IMR-90 (cell line): Measurements from ENCODE around the gene PDE4B. TPM values are rescaled to one million over a fixed set of nuclear protein-coding genes. Genes with fewer than 3 reads are reported as not detected.

ENCODE experiments used
- ATAC-seq: fragments of 200-7000 bp; cut with Tn5 transposase; 2 replicates; pipeline ENCODE4 v1.9.1; 2020; ENCODE audit warnings: low read depth, mild to moderate bottlenecking, moderate library complexity
- BruUV-seq: library from RNA; stranded (reverse); fragments of 400-500 nt; replicated peaks from 2 replicates; lab custom pipeline; 2021; lab: Mats Ljungman, UMichigan
- CTCF ChIA-PET: fragments of 300-600 bp; formaldehyde crosslinking; extraction: SDS; loops from one replicate; lab custom pipeline; 2021; ENCODE audit warnings: antibody characterized with exemption; lab: Yijun Ruan, JAX
- POLR2A ChIA-PET: fragments of 300-600 bp; sonication (Branson Sonifier 250); formaldehyde crosslinking; loops from one replicate; lab custom pipeline; 2022; ENCODE audit warnings: antibody characterized with exemption; ENCODE audit not compliant: unreplicated experiment; lab: Charles Lee
- DNase-seq: peaks from one replicate; pipeline ENCODE4 v3.0.0; 2013
- H2AFZ ChIP-seq: replicated peaks from 2 replicates; pipeline ENCODE3; 2013; ENCODE audit warnings: low read length, mild to moderate bottlenecking; ENCODE audit not compliant: poor library complexity
- H2AK5ac ChIP-seq: 2 replicates; pipeline ENCODE4 v1.6.1; 2013; ENCODE audit warnings: low read depth, low read length, inconsistent platforms
- H2AK9ac ChIP-seq: replicated peaks from 2 replicates; pipeline ENCODE3; 2013; ENCODE audit warnings: mild to moderate bottlenecking, low read depth, low read length, moderate library complexity; ENCODE audit not compliant: poor library complexity
- H2BK120ac ChIP-seq: 2 replicates; pipeline ENCODE4 v1.6.1; 2013; ENCODE audit warnings: low read depth, low read length, inconsistent platforms
- H2BK15ac ChIP-seq: 3 replicates; pipeline ENCODE4 v1.6.1; 2013; ENCODE audit warnings: low read depth, low read length, inconsistent platforms
- H2BK20ac ChIP-seq: 2 replicates; pipeline ENCODE4 v1.6.1; 2013; ENCODE audit warnings: low read depth, mild to moderate bottlenecking, inconsistent platforms, low read length, moderate library complexity
- H2BK5ac ChIP-seq: 2 replicates; pipeline ENCODE4 v1.6.1; 2013; ENCODE audit warnings: mild to moderate bottlenecking, low read depth, low read length, inconsistent platforms; ENCODE audit not compliant: poor library complexity, severe bottlenecking
- H3K14ac ChIP-seq: replicated peaks from 2 replicates; pipeline ENCODE4 v1.6.1; 2013; ENCODE audit warnings: low read depth, low read length, inconsistent platforms
- H3K18ac ChIP-seq: 2 replicates; pipeline ENCODE4 v1.6.1; 2013; ENCODE audit warnings: low read depth, low read length, control low read depth
- H3K23ac ChIP-seq: 2 replicates; pipeline ENCODE4 v1.6.1; 2013; ENCODE audit warnings: low read depth, low read length, inconsistent platforms
- H3K27ac ChIP-seq: 2 replicates; pipeline ENCODE4 v1.5.1; 2013; ENCODE audit warnings: mild to moderate bottlenecking, control low read depth, low read length; ENCODE audit not compliant: insufficient read depth
- H3K27me3 ChIP-seq: 2 replicates; pipeline ENCODE4 v1.6.1; 2013; ENCODE audit warnings: low read length; ENCODE audit not compliant: control insufficient read depth, insufficient read depth
- H3K36me3 ChIP-seq: 2 replicates; pipeline ENCODE4 v1.6.1; 2013; ENCODE audit warnings: low read length, mixed read lengths; ENCODE audit not compliant: control insufficient read depth, insufficient read depth
- H3K4ac ChIP-seq: 2 replicates; pipeline ENCODE4 v1.6.1; 2013; ENCODE audit warnings: low read depth, low read length, inconsistent platforms
- H3K4me1 ChIP-seq: 2 replicates; pipeline ENCODE4 v1.6.1; 2013; ENCODE audit warnings: low read length, mixed read lengths; ENCODE audit not compliant: control insufficient read depth, insufficient read depth
- H3K4me2 ChIP-seq: 2 replicates; pipeline ENCODE4 v1.6.1; 2013; ENCODE audit warnings: low read depth, mild to moderate bottlenecking, control low read depth, low read length, moderate library complexity
- H3K4me3 ChIP-seq: 2 replicates; pipeline ENCODE4 v1.5.1; 2013; ENCODE audit warnings: low read depth, mild to moderate bottlenecking, control low read depth, low read length, moderate library complexity; ENCODE audit not compliant: insufficient read depth
- H3K56ac ChIP-seq: 2 replicates; pipeline ENCODE4 v1.6.1; 2013; ENCODE audit warnings: low read length, inconsistent platforms; ENCODE audit not compliant: insufficient read depth; ENCODE audit errors: extremely low read depth
- H3K79me1 ChIP-seq, 2 experiments: 2 replicates each; pipeline ENCODE4 v1.6.1; 2013; ENCODE audit warnings: low read length in 2 of 2, inconsistent platforms in 1 of 2, low read depth in 1 of 2
- H3K9ac ChIP-seq: 2 replicates; pipeline ENCODE4 v1.6.1; 2013; ENCODE audit warnings: low read depth, low read length, control low read depth
- H3K9me1 ChIP-seq: 2 replicates; pipeline ENCODE4 v1.6.1; 2013; ENCODE audit warnings: low read length, inconsistent platforms; ENCODE audit not compliant: insufficient read depth
- H3K9me3 ChIP-seq: 2 replicates; pipeline ENCODE4 v1.6.1; 2013; ENCODE audit warnings: low read length; ENCODE audit not compliant: control insufficient read depth, insufficient read depth
- H4K20me1 ChIP-seq: 2 replicates; pipeline ENCODE4 v1.6.1; 2013; ENCODE audit warnings: low read length, inconsistent platforms; ENCODE audit not compliant: insufficient read depth
- H4K5ac ChIP-seq: 2 replicates; pipeline ENCODE4 v1.6.1; 2013; ENCODE audit warnings: mild to moderate bottlenecking, low read depth, low read length, control low read depth
- H4K8ac ChIP-seq, 2 experiments: 2 replicates each; pipeline ENCODE4 v1.6.1; 2013; ENCODE audit warnings: low read depth in 2 of 2, low read length in 2 of 2, control low read depth in 1 of 2, inconsistent platforms in 1 of 2
- H4K91ac ChIP-seq: 2 replicates; pipeline ENCODE4 v1.6.1; 2013; ENCODE audit warnings: low read depth, low read length, inconsistent platforms; ENCODE audit not compliant: insufficient read depth
- BHLHE40 ChIP-seq: fragments of 150-350 bp; IDR thresholded peaks from 2 replicates; pipeline ENCODE4 v1.6.1; 2016; ENCODE audit warnings: mild to moderate bottlenecking, low read depth, low read length
- CEBPB ChIP-seq: IDR thresholded peaks from 2 replicates; pipeline ENCODE4 v1.6.1; 2012; ENCODE audit warnings: low read depth, low read length, improper control_type of control experiment
- CHD1 ChIP-seq: IDR thresholded peaks from 2 replicates; pipeline ENCODE4 v1.6.1; 2012; ENCODE audit warnings: low read depth, low read length, improper control_type of control experiment
- CTCF ChIP-seq: conservative IDR thresholded peaks from 2 replicates; pipeline ENCODE4 v1.5.1; 2012; ENCODE audit warnings: mild to moderate bottlenecking, low read depth, low read length, improper control_type of control experiment
- ELK1 ChIP-seq: fragments of 150-350 bp; IDR thresholded peaks from 2 replicates; pipeline ENCODE4 v1.6.1; 2016; ENCODE audit warnings: low read depth, mild to moderate bottlenecking, low read length, moderate library complexity, borderline replicate concordance
- FOS ChIP-seq: fragments of 150-350 bp; IDR thresholded peaks from 2 replicates; pipeline ENCODE4 v1.6.1; 2016; ENCODE audit warnings: low read depth, low read length
- MAFK ChIP-seq: IDR thresholded peaks from 2 replicates; pipeline ENCODE4 v1.6.1; 2012; ENCODE audit warnings: low read depth, low read length, improper control_type of control experiment
- MAZ ChIP-seq: IDR thresholded peaks from 2 replicates; pipeline ENCODE4 v1.6.1; 2012; ENCODE audit warnings: low read depth, mild to moderate bottlenecking, low read length, improper control_type of control experiment, moderate library complexity, borderline replicate concordance
- MXI1 ChIP-seq: IDR thresholded peaks from 2 replicates; pipeline ENCODE4 v1.6.1; 2012; ENCODE audit warnings: low read depth, mild to moderate bottlenecking, low read length, moderate library complexity, borderline replicate concordance
- NFE2L2 ChIP-seq: fragments of 150-350 bp; IDR thresholded peaks from 2 replicates; pipeline ENCODE4 v1.6.1; 2016; ENCODE audit warnings: low read depth, mild to moderate bottlenecking, low read length
- POLR2A ChIP-seq: IDR thresholded peaks from 2 replicates; pipeline ENCODE4 v1.6.1; 2012; ENCODE audit warnings: mild to moderate bottlenecking, low read depth, low read length
- RAD21 ChIP-seq: IDR thresholded peaks from 2 replicates; pipeline ENCODE4 v1.6.1; 2012; ENCODE audit warnings: low read length, improper control_type of control experiment
- RCOR1 ChIP-seq: IDR thresholded peaks from 2 replicates; pipeline ENCODE4 v1.6.1; 2012; ENCODE audit warnings: mild to moderate bottlenecking, low read length, improper control_type of control experiment; ENCODE audit not compliant: insufficient replicate concordance
- RFX5 ChIP-seq: IDR thresholded peaks from 2 replicates; pipeline ENCODE4 v1.8.0; 2012; ENCODE audit warnings: low read depth, mild to moderate bottlenecking, low read length, moderate library complexity
- SMC3 ChIP-seq: fragments of 150-350 bp; IDR thresholded peaks from 2 replicates; pipeline ENCODE4 v1.6.1; 2016; ENCODE audit warnings: low read depth, mild to moderate bottlenecking, antibody characterized with exemption, low read length, moderate library complexity
- USF2 ChIP-seq: fragments of 150-350 bp; IDR thresholded peaks from 2 replicates; pipeline ENCODE4 v1.6.1; 2017; ENCODE audit warnings: mild to moderate bottlenecking, antibody characterized with exemption, low read length, low read depth
- WGBS, 2 experiments: methylation state at CpG; one replicate each; pipeline versions ENCODE4 v1.1.5 to v1.1.7; 2013; ENCODE audit warnings: missing lambda C conversion rate in 2 of 2; ENCODE audit not compliant: insufficient read length in 1 of 2; ENCODE audit errors: extremely low coverage in 2 of 2; 5-methylcytosine and 5-hydroxymethylcytosine counted together
- dilution Hi-C: fragments of 300-500 bp; cut with HindIII; formaldehyde crosslinking; loops from one replicate; pipeline ENCODE4 v1.14.3; 2018; ENCODE audit warnings: low sequenced_read_pairs; ENCODE audit not compliant: unreplicated experiment
- in situ Hi-C: fragments of 300-500 bp; cut with MboI; formaldehyde crosslinking; loops from 3 replicates; pipeline ENCODE4 v1.14.3; 2019; ENCODE audit warnings: low sequenced_read_pairs, inconsistent platforms, mixed read lengths
- intact Hi-C: fragments of 100-400 bp; cut with micrococcal nuclease; formaldehyde crosslinking; loops from 2 replicates; pipeline ENCODE4 v1.10.0; 2022
- polyA plus RNA-seq, 3 experiments: library from polyadenylated mRNA; depleted of rRNA; stranded (reverse); fragments of >200 nt; gene quantifications; 2 replicates each; pipeline ENCODE4 v1.2.3, GENCODE V29; 2012; ENCODE audit warnings: low replicate concordance in 1 of 3
- total RNA-seq: library from RNA; depleted of rRNA; stranded (reverse); fragments of >200 nt; gene quantifications from 2 replicates; pipeline ENCODE4 v1.2.3, GENCODE V29; 2012

Gene PDE4B
- total and polyA plus RNA-seq, 2 of the 4 experiments (the other 2 are of a cell fraction): 5.8 to 21.3 TPM

- WGBS, 2 experiments: no CpG with 5 or more reads among the region's 2 CpGs
- no peaks in the 10 kb centered on the region for H3K79me1 ChIP-seq
- H4K5ac ChIP-seq: no peak overlapping the region
- H2BK20ac ChIP-seq: no peak overlapping the region
- H3K4me1 ChIP-seq: peaks cover 7% of the 10 kb centered on the region
- H2BK5ac ChIP-seq: no peak overlapping the region
- intact Hi-C loops (loop anchor here (5.0 to 10.0 kb wide), 4 partner anchors 118 to 1175 kb away; partner anchors contain the start of gene PDE4B), dilution Hi-C loops (no loop called here), in situ Hi-C loops (loop anchor here (5.0 to 25.0 kb wide), 2 partner anchors 288 to 503 kb away; no protein-coding TSS in a partner anchor)
- ChIA-PET POLR2A (no interaction called here), CTCF (no interaction called here)
- H3K18ac ChIP-seq: no peak overlapping the region
- no peak overlapping the region for H2AK5ac ChIP-seq
- TF ChIP-seq CTCF: no peak
- no peak for TF ChIP-seq NFE2L2
- TF ChIP-seq MAFK: no peak
- TF ChIP-seq RFX5: no peak
- TF ChIP-seq RAD21: no peak
- no peak for TF ChIP-seq USF2
- TF ChIP-seq ELK1: no peak
- no peak for TF ChIP-seq SMC3
- TF ChIP-seq CEBPB: no peak
- TF ChIP-seq MAZ: no peak
- TF ChIP-seq MXI1: no peak
- no peak for TF ChIP-seq CHD1
- no peak for TF ChIP-seq POLR2A
- no peak for TF ChIP-seq FOS
- no peak for TF ChIP-seq BHLHE40
- no peak for TF ChIP-seq RCOR1
- no peak for ATAC-seq
- H3K9me1 ChIP-seq: peaks cover 5% of the 10 kb centered on the region; the same call in 1 of the 2 replicates
- no peak overlapping the region for H3K14ac ChIP-seq
- H4K8ac ChIP-seq: no peak overlapping the region
- no peak overlapping the region for H3K9ac ChIP-seq
- peaks cover 2% of the 10 kb centered on the region; the same call in 1 of the 2 replicates for H3K27me3 ChIP-seq
- no peak overlapping the region for H3K4me3 ChIP-seq
- DNase-seq: no peak
- no TSS peak for BruUV-seq
- H2BK15ac ChIP-seq: no peak overlapping the region
- H3K56ac ChIP-seq: no peak overlapping the region
- no peak overlapping the region for H2BK120ac ChIP-seq
- H3K23ac ChIP-seq: no peak overlapping the region
- H3K36me3 ChIP-seq: no peaks in the 10 kb centered on the region
- no peak overlapping the region for H2AFZ ChIP-seq
- H3K4ac ChIP-seq: no peak overlapping the region
- H2AK9ac ChIP-seq: no peak overlapping the region
- no peak overlapping the region for H4K91ac ChIP-seq
- no peak overlapping the region for H3K27ac ChIP-seq
- H3K4me2 ChIP-seq: no peak overlapping the region
- H4K20me1 ChIP-seq: no peaks in the 10 kb centered on the region
- H3K9me3 ChIP-seq: no peaks in the 10 kb centered on the region
Measured at GRCh38 chr1:66239834-66240233, 447.1 kb downstream of the PDE4B start.
